Iris pigment epithelial cell (primary cell): ENCODE data around the gene PRSS48.
A peak's percentile ranks its signal among the peaks of the same experiment; 100 is the strongest.
"Not testable (repeated sequence)": the region's sequence is repeated elsewhere in the genome, so short reads cannot be mapped to it uniquely, and the experiment has no call there.

Experiments used
- DNase-seq: peaks from one replicate; pipeline ENCODE4 v3.0.0-alpha.2; 2011; ENCODE audit warnings: low read depth

Gene PRSS48

DNA sequence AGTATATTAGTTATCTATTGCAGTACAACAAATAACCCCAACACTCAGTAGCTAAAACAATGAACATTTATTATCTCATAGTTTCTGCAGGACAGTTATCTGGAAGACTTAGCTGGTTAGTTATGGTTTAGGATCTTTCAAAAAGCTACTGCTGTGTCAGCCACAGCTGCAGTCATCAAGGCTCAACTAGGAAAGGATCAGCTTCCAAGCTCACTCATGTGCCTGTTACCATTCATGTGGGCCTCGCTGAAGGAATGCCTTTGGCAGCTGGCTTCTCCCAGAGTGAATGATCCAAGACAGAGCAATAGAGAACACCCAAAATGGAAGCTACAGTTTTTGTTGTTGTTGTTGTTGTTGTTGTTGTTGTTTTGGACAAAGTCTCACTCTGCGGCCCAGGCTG is 13.5 kb upstream of the PRSS48 start:
- no peak for DNase-seq

DNA sequence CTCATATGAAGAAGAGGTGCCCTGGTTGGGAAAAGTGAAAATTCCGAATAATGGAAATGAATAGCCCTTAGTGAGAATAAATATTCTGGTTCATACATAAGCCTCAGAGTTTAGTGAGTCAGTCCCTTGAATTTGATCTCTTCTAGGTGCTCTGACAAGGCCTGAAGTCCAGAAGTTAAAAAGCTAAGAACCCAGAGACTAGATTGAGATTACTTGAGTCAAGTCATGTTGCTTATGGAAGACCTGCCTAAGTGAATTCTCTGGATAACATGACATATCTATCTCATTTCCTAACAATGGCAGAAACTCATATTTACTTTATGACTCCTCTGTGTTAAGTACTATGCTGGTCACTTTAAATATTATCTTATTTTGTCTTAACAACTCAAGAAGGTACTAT is 10.5 kb upstream of the PRSS48 start:
- peak; percentile 49 for DNase-seq

DNA sequence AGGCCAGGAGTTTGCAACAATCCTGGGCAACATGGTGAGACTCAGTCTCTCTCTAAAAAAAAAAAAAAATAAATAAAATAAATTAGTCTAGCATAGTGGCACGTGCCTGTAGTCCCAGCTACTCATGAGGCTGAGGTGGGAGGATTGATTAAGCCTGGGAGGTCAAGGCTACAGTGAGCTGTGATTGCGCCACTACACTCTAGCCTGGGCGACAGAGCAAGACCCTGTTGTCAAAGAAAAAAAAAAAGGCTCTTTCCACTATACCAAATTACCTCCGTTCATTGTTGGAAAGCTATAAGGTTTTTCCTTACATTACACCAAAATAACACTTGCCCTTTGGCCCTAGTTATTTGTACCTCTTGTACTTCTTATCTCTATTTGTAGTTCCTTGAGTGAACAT is 9.9 kb upstream of the PRSS48 start:
- no peak for DNase-seq

GRCh38 chr4:151267822-151268535 is 9.0 kb upstream of the PRSS48 start:
- DNase-seq = peak; percentile 47

DNA sequence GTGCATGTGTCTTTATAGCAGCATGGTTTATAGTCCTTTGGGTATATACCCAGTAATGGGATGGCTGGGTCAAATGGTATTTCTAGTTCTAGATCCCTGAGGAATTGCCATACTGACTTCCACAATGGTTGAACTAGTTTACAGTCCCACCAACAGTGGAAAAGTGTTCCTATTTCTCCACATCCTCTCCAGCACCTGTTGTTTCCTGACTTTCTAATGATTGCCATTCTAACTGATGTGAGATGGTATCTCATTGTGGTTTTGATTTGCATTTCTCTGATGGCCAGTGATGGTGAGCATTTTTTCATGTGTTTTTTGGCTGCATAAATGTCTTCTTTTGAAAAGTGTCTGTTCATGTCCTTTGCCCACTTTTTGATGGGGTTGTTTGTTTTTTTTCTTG is 8.1 kb upstream of the PRSS48 start:
- not testable (repeated sequence) for DNase-seq

DNA sequence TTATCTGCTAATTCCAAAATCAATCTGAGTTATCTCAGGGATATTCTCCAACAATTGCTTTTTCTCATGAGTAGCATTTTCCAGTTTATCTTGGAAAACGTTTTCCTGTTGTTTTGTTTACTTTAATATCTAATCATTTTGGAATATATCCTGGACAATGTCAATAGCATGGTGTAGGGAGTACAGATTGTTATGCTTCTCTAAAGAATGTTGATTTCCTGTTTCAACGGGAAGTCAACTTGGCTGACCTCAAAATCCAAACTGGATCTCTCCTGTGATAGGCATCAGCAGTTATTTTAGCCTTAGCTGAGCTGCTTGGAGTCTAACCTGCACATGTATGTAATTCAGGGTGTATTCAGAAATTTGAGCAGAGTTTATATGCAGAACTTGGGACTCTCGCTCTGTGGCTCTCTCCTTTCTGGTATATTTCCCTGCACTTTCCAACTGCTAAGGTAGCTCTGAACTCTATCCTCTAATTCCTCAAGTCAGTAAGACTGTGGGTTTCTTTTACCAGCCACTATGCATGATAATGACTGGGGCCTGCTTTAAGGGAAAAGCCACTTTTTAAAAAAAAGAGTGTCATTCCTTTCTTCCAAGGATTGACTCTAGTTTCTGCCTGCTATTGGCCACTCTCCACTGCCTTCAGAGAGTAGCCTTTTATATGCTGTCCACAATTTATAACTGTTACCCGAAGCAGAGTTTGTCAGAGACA is 7.7 kb downstream of the PRSS48 start:
- no peak for DNase-seq

DNA sequence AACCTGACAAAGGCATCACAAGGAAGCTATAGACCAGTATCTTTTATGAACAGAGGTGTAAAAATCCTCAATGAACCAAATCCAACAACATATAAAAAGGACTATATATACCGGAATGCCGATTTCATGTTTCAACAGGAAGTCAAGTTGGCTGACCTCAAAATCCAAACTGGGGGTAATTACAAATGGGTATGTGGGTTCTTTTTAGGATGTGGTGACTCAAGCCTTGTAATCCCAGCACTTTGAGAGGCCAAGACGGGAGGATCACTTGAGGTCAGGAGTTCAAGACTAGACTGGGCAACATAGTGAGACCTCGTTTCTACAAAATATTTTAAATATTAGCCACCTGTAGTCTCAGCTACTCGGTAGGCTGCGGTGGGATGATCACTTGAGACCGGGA is 10.4 kb downstream of the PRSS48 start:
- peak; percentile 27 for DNase-seq

DNA sequence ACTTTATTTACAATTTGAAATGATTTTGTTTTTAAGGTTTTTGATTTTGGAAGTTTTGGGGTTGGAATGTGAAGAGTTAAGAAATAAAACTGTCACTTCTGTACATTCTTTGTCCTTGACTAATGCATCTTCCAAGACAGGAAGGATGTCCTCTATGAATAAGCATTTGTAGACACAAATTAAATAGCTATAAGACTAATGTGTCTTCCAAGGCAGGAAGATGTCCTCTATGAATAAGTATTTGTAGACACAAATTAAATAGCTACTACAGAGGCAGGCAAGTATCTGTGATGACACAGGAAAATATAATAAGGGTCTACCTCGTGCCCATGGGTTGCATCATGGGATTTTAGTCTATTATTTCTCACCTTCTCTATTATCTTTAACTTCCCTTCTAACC is 14.5 kb downstream of the PRSS48 start:
- DNase-seq = peak; percentile 12

GRCh38 chr4:151292038-151292437 is 15.1 kb downstream of the PRSS48 start:
- no peak for DNase-seq

DNA sequence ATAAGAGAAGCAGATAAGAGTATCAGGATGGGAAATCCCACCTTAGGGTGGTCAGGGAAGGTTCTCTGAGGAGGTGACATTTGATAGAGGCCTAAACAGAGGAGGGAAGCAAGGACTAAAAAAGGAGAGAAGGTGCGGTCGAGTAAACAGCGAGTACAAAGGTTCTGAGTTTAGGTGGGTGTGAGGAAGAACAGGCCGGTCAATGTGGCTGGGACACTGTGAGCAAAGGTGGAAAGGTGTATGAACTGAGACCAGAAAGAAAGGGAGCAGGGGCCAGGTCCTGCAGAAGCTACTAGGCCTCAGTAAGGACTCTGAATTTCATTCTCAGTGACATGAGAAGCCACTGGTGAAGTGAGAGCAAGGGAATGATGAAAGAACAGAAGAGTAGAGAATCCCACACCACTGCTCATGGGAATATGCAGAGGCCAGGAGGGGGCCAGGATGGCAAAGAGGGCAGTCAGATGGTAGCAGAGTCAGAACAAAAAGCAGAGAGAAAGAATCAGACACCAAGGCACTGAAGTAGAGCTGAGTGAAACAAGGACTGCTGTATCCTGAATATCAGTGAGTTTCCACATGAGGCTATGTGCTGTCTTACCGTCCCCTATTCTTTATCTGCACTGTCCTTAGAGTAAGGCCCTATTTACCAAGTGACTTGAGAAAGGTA is 18.0 kb downstream of the PRSS48 start:
- no peak for DNase-seq

DNA sequence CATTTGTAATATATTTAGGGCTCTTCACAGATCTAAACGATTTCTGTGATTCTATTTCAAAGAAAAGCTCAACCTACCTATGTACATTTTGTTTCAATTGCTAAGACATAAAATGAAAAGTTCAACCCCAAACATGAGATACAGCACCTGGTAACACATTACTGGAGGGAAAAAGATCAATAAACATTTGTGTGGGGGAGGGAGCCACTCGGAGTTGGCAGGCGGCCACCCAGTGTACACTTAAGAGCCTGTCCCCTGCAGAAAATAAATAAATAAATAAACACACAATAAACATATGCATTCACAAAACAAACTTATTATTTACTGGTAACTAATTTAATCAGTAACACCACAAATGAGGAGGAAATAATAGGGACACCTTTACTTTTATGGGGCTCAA is 19.3 kb downstream of the PRSS48 start:
- no peak for DNase-seq

DNA sequence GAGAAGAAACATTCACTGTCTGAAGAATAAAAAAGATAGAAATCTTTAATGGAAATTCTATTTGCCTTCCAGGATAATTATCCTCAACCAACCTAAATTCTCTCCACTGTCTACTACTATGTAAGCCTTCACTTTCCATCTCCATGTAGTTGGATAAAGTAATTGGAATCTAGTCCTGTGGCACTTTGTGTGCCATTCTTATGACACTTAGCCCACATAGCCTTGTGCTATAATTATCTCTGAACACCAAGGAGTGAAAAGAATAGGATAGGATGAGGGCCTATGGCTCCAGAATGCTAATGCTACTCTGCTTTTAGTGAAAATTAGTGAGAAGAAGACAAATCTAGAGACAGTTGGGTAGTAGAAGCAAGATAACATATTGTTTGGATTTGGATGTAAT is 20.2 kb downstream of the PRSS48 start:
- DNase-seq = no peak

GRCh38 chr4:151302432-151302831 is 25.5 kb downstream of the PRSS48 start:
- peak; percentile 67 for DNase-seq

- no peak for DNase-seq
Measured at GRCh38 chr4:151304226-151304625, 27.3 kb downstream of the PRSS48 start.

DNA sequence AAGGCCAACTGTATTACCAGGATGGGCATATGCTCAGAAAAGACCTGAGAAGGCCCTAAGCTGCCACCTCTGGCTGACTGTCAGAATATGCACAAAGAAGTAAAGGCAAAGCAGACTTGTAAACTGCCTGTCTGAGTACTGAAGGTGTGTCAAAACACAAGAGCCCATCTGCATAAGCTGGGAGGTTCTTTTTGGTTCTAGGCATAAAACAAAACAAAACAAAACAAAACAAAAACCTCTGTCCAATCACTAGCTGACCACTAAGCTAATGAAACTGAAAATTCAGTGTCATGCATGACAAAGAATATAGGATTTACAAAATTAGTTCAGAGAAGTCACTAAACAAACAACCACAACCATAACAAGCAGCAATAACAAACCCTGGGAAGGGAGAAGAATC is 27.8 kb downstream of the PRSS48 start:
- DNase-seq = no peak

GRCh38 chr4:151310124-151310728 is 33.3 kb downstream of the PRSS48 start:
- DNase-seq = no peak

DNA sequence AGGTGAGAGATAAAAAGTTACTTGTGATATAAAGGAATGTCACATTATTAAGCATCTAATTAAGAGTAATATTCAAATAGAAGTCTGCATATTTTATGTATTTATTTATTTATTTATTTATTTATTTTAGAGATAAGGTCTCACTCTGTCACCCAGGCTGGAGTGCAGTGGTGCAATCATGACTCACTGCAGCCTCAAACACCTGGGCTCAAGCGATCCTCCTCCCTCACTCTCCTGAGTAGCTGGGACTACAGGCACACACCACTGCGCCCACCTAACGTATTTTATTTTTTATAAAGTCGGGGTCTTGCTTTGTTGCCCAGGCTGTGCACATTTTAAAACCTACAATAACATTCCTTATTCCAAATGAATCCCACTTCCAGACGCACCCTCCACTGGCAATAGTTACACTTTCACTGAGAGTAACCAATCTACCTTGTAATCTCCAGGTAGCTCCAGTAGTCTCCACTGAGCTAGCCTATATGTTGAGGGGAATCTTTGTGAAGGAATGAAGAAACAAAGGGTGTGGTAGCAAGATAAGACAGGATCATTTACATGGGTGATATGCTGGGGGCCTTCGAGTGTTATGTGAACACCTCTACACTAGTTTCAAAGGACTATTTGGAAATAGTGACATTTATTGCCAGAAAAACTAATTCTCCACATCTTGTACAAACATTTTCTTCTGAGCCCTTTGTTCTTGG is 36.5 kb downstream of the PRSS48 start:
- DNase-seq = no peak

- DNase-seq = no peak
Measured at GRCh38 chr4:151314010-151314355, 37.0 kb downstream of the PRSS48 start.

DNA sequence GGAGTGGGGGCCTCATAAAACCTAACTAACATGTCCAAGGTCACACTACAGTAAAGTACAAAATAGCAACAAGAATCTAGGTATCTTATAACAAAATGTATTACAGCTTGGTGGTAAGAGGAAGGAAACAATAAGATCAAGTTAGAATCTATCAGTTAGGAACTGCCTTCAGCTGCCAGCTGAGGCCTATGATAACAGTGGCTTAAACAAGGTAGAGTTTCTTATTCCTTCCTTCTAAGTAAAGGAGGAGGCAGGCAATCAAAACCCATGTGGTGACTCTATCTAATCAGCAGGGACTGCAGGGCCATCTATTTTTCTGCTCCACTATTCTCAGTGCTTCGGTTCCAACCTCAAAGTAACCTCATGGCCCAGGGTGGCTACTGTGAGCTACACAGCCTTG is 37.5 kb downstream of the PRSS48 start:
- DNase-seq = no peak

DNA sequence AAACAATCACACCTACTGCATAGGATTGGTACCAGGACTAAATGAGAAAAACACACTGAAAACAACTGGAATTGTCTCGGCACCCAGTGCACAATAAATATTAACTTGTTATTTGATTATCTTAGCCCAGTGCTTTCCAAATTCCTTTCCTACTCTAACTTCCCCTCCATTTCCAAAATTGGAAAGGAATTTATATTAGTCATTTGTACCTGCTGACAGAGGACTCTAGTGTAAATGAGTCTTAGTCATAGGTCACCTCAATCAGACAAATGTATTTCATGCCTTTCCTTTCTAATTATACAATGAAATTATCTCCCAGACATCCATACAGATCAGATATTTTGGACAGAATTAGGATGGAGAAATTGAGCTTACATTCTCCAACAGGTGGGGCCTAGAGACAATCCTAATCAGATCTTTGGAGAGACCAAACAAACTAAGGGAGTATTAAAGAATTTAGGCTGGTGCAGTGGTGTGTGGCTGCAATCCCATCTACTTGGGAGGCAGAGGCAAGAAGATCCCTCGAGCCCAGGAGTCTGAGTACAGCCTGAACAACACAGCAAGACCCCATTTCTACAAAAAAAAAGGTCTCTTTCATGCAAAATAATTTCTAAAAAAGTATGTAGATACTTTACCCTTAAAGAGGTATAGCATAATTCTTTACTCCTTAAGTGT is 38.4 kb downstream of the PRSS48 start:
- no peak for DNase-seq

DNA sequence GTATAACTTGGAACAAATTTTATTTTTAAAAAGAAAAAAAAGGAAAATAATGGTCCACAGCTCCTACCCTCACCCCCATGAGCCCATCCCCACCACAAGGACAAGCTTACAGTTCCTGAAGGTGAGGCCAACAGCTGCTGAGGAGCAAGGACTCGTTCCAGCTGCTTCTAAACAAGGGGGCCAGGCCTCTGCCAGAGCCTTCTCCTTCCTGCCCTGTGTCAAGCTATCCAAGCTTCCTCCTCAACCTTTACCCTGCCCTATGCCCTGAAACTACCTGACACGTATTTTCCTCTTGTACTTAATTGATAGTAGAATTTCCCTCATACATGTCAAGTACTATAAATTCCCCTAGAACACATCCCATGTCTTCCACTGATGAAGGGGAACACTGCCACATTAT is 39.7 kb downstream of the PRSS48 start:
- DNase-seq = no peak
